Stimulated activated CD4-positive, alpha-beta T cell treated with anti-CD3 and anti-CD28 coated beads, TNF-alpha, amount 100 ng/mL, for 4 hours (primary cell): ENCODE results near the gene SERINC3.
A peak's percentile ranks its signal among the peaks of the same experiment; 100 is the strongest.

Experiments
- DNase-seq, 3 experiments: peaks; one replicate each; pipeline ENCODE4 v3.0.0-alpha.2; 2020; ENCODE audit warnings: low read depth in 3 of 3

SERINC3 gene

DNA sequence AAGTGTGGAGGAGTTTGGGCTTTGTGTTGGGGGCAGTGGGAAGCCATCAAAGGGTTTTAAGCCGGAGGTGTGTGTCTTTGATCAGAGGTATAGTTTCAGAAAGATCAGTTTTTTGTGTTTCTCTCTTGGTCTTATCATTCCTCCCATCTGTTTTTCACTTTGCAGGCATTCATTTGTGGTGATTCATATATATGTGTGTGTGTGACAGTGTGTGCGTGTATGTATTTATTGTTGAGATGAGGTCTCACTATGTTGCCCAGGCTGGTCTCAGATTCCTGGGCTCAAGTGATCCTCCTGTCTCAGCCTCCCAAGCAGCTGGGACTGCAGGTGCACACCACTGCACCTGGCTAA is 11.1 kb upstream of the SERINC3 start:
- no peak for DNase-seq

GRCh38 chr20:44532259-44532980 is 10.6 kb upstream of the SERINC3 start:
- no peak for DNase-seq

DNA sequence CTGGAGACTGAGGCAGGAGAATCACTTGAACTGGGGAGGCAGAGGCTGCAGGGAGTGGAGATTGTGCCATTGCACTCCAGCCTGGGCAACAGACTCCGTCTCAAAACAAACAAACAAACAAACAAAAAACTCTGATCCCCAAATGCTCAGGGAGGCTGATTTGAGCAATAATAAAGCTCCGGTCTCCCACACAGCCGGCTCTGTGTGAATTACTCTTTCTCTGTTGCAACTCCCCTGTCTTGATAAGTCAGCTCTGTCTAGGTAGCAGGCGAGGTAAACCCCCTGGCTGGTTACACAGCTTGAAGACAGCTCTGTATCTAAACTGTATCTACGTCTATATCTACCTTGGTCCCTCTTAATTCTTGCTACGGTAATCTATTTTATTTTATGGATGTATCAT is 6.4 kb upstream of the SERINC3 start:
- DNase-seq: no peak

- no peak for DNase-seq
These were observed 5.9 kb upstream of the SERINC3 start for GRCh38 chr20:44527716-44528199.

DNA sequence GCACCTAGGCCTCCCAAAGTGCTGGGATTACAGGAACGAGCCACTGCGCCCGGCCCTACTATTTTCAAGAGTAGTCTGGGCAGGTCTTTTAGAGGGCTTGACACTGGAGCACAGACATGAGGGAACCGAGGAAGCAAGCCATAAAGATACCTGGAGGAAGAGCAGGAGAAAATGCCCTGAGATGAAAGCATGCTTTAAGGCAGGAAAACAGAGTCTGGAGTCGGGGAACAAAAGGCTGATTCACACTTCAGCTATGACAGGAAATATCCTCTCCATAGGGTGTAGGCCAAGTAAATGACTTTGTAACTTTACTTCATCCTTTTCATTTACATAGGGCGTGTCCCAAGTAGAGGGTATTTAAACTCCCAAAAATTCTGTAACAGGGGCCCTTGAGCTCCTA is 4.3 kb upstream of the SERINC3 start:
- no peak for DNase-seq

DNA sequence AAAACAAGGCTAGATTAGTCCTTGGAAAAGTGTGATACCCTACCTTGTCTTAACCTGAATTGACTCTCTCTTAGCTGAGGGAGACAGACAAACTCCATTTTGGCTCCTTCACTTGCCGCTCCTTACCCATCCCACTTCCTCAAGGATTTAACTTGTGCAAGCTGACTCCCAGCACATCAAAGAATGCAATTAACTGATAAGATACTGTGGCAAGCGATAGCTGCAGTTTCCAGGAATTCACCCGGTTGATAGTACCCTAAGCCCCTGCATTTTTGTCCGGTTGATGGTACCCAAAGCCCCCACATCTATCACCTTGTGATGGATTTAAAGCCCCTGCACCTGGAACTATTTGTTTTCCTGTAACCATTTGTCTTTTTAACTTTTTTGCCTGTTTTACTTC is 1.9 kb upstream of the SERINC3 start:
- no peak for DNase-seq

GRCh38 chr20:44522841-44523240 is 971 bp upstream of the SERINC3 start:
- DNase-seq: no peak

DNA sequence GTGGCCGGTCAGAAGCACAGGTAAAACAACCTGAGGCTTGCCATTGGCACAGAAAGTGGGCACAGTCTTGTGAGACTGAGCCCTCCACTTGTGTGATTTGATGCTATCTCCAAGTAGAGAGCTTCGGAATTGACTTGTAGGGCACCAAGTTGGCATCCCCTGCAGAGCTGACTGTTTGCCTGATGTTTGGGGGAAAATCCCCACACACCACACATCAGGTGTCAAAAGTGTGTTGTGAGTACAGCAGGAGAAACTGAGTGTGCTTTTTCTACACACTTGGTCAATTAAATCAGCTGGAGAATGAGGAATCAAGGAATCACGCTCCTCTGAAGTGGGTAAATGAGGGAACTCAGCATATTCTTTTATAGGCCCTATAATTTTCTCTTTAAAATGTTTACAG is 989 bp downstream of the SERINC3 start:
- no peak for DNase-seq

DNA sequence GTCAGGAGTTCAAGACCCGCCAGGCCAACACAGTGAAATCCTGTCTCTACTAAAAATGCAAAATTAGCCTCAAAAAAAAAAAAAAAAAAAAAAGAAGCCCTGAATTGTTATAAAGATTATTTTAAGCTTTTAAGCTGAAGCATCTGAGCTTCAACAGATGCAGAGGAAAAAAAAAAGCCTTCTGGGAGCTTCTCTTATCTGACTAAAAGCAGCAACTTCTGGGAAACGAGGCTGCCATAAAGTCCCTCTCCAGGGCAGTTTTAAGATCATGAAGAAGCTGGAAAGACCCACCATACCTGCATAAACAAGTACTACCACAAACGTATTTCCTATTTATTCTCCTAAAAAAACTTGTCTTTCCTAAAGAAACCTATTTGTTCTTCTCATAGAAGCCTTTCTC is 3.6 kb downstream of the SERINC3 start:
- no peak for DNase-seq

GRCh38 chr20:44517454-44517853 is 4.4 kb downstream of the SERINC3 start:
- no peak for DNase-seq

DNA sequence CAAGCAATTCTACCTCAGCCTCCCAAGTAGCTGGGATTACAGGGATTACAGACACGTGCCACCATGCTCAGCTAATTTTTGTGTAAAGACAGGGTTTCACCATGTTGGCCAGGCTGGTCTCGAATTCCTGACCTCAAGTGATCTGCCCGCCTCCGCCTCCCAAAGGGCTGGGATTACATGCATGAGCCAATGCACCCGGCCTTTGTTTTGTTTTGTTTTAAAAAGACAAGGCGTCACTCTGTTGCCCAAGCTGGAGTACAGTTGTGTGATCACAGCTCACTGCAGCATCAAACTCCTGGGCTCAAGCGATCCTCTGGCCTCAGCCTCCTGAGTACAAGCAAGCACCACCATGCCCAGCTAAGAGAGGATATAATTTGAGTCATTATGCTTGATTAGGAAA is 5.4 kb downstream of the SERINC3 start:
- DNase-seq: no peak

- no peak for DNase-seq
These were observed 8.0 kb downstream of the SERINC3 start for GRCh38 chr20:44513871-44514270.

- DNase-seq: no peak
These were observed 12.1 kb downstream of the SERINC3 start for GRCh38 chr20:44509762-44510161.

DNA sequence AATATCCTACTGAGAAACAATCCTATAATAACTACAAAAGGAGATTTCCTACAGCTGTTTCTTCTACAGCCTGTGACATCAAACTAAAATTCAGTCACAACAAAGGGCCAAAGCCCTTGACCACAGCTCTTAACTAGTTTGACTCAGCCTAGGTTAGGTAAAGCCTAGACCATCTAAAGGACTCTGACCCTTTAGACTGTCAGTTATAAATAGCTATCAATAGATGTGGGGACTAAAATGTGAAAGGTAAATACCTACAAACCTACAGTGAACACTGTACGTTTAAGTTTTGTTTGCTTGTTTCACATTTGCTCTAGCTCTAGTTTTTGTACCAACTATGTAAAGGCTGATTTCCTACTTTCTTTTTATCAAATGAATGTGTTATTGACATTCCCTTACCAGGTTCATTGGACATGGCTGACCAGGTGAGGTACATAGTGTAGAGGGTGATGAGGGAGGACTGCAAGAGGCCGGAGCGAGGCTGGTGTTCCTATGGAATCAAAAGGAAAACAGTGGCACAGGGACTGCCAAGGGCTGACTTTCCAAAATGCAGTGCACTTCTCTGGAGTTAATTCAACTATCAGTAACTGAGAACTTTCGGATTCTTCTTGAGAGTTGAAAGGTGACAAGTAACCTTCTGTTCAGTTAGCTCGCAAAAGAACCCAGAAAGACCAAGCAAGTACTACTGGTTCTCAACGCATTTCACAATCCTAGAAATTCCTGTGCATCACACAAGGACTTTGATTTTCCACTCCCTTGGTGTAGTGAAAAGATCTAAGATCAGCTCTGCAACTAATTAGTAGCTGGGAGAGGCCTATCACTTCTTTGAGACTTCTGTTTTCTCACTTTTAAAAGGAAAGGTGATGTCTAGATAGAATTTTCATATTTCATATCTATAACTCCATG is 17.2 kb downstream of the SERINC3 start:
- DNase-seq: no peak

DNA sequence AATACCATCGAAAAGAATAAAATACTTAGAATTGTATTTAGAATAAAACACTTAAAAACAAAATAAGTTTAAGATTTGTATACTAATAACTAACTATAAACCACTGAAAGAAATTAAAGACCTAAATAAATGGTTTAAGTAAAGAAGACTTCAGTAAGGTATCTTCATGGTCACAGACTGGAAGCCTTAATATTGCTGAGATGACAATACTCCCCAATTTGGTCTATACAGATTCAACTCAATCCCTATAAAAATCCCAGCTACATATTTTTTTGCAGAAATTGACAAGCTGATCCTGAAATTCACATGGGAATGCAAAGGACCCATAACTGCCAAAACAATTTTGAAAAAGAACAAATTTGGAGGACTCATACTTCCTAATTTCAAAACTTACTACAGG is 18.9 kb downstream of the SERINC3 start:
- no peak for DNase-seq

DNA sequence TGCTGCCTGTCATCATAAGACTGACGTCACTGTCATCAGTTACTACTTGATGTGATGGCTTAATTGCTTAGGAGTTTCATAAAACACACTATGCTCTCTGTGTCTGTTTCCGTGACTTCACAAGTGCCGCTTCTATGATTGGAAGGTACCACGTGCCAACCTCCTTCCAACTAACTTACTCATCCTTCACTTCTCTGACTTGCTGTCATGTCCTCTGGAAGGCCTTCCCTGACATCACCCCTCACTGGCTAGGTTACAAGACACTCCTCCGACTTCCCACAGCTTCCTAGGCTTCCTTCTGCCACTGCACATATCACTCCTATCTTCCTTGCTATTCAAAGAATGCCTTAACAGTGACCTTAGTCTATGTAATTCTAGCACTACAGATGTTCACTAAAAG is 20.4 kb downstream of the SERINC3 start:
- DNase-seq: no peak

DNA sequence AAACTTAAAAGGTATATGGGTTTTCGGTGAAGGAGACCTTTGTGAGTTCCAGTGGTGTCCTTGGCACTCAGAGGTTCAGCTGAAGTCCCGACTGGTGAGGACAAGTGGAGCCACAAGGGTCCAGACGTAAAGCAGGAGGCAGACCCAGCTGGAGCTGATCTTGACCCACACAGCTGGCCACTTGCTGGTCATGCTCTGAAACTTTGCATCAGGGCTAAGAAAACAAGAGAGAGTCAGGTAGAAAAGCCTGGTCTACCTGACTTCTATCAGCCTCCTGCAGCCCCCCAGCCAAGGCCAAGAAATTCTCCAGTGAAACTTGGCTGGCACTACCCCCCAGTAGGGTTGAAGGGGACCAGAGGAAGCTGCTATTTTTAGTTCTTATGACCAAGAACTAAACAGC is 21.6 kb downstream of the SERINC3 start:
- DNase-seq: no peak

DNA sequence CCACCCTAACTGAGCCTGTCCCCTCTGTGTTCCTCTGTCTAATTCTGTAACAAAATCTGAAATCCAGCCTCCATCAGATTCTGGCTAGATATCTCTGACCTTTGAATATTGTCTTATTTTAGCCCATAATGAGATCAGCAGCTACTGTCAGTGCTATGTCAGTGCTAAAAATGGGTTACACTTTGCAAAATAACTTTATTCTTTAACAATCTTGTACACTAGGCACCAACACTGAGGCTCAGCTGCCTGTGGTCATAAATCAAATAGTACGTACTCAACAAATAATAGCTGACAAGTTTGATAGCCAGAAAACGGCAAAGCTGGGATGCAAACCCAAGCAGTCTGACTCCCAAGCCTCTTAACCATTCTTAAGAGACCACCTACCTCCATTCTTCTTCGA is 24.1 kb downstream of the SERINC3 start:
- DNase-seq: no peak

GRCh38 chr20:44496976-44497375 is 24.9 kb downstream of the SERINC3 start:
- DNase-seq: no peak

GRCh38 chr20:44495802-44496481 is 25.9 kb downstream of the SERINC3 start:
- peak in 1 of 3 experiments; percentile 9 for DNase-seq

DNA sequence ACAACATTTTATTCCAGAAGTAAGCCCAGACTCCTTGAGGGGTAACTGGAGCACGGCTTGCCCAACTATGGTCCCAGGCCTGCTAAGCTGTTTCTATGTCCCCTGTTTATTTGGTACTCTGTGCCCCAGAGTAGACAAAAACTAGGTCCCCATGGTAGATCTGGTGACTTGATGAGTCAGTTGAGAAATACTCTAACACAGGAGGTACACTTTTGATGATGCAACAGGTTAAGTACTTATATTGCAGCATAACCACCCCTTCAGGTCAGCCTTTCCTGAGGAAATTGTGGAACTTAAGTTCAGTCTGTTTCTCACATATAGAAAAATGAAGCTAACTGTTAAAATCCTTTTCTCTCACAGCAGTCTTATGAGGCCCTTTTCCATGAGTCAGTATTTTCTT is 26.6 kb downstream of the SERINC3 start:
- no peak for DNase-seq

DNA sequence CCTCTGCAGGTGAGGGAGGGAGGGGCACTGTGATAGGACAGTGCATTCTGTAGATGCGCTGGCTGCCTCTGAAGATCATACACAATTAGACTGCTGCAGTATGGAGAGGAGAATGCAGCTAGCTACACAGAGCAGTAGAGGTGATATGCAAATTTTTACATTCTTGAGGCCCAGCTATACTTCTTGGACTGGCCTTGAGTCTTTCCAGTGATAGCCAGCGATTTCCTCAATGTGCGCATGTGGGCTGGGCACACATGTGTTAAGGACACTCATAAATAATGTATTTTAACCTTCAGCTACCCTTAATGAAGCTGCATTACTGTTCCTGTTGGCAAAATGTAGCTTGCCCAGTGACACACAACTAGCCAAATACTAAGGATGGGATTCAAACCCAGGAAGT is 27.2 kb downstream of the SERINC3 start:
- no peak for DNase-seq

- DNase-seq: no peak
These were observed 27.6 kb downstream of the SERINC3 start for GRCh38 chr20:44494266-44494665.
